GM18499 (cell line): ENCODE measurements around the gene DZANK1.
A peak's percentile ranks its signal among the peaks of the same experiment; 100 is the strongest.
"Not testable (repeated sequence)": the region's sequence is repeated elsewhere in the genome, so short reads cannot be mapped to it uniquely, and the experiment has no call there.

Experiments used
- ATAC-seq: cut with Tn5 transposase; IDR thresholded peaks from one replicate; pipeline ENCODE4 v1.9.1; 2021; ENCODE audit warnings: moderate number of reproducible peaks; ENCODE audit not compliant: insufficient read depth, unreplicated experiment

Gene DZANK1

DNA sequence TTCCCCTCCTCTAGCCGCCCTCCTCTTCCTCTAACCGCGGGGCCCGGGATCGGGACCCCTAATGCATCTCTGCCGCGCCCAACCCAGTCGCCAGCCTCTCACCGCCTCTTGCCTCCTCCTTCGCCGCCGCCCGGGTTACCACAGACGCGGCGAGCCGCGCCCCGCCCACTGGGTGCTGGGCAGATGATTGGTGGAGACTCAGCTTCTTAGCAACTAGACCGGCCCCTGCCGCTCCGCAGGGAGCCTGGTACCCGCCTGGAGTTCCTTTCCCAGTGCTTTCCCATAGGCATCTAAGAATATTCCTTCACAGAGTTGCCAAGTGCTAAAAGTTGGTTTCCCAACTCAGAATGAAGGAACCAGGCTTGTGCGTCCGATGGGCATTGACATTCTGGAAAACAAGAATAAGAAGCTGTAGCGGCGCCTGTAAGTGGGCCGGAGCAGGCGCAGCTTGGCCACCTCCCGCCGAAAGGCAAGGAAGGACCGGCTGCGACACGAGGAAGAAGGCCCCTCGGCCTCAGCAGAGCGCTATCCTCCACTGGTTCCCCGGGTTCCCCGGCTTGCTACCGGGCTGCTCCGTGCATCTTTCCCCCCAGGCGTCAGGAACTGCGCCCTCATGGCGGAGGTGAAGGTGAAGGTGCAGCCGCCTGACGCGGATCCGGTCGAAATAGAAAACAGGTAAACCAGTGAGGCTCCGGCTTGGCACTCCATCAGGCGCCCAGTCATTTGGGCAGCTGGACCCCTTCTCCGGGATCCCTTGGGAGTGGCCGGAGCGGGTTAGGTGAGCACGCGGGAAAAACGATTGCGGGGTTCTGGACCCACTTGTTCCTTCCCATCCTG lies at the start of gene DZANK1, which contains the start of gene POLR3F:
Gene DZANK1 (minus strand): TSS at position 137 of the 837 bp plus-strand sequence. CDS start 1,672 bp downstream, outside the sequence.
Gene POLR3F (plus strand): TSS at position 497 of the 837 bp plus-strand sequence. CDS start 117 bp downstream, at position 614.
- peak; percentile 91 for ATAC-seq

GRCh38 chr20:18515973-18516372 lies 49.1 kb upstream of the DZANK1 start:
- ATAC-seq: no peak

- no peak for ATAC-seq
These were observed 47.3 kb upstream of the DZANK1 start for GRCh38 chr20:18514127-18514526.

GRCh38 chr20:18513208-18513607 lies 46.4 kb upstream of the DZANK1 start:
- ATAC-seq: no peak

DNA sequence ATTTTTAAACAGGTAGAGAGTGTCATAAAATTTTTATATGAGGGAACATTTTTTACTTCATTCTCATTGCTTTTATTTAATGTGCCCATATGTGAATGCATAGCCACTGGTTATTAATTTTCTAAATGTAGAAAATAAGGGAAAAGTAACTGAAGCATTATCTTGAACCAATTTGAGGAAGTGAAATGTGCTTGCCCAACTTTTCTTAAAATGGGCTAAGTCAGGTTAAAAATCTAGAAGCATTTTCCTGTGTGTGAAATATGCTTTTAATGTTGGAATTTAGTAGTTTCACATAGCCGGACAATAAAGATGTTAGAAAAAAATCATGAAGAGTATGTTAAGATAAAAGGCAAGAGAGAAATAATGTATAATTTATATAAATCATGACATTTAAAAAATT lies 44.7 kb upstream of the DZANK1 start:
- no peak for ATAC-seq

DNA sequence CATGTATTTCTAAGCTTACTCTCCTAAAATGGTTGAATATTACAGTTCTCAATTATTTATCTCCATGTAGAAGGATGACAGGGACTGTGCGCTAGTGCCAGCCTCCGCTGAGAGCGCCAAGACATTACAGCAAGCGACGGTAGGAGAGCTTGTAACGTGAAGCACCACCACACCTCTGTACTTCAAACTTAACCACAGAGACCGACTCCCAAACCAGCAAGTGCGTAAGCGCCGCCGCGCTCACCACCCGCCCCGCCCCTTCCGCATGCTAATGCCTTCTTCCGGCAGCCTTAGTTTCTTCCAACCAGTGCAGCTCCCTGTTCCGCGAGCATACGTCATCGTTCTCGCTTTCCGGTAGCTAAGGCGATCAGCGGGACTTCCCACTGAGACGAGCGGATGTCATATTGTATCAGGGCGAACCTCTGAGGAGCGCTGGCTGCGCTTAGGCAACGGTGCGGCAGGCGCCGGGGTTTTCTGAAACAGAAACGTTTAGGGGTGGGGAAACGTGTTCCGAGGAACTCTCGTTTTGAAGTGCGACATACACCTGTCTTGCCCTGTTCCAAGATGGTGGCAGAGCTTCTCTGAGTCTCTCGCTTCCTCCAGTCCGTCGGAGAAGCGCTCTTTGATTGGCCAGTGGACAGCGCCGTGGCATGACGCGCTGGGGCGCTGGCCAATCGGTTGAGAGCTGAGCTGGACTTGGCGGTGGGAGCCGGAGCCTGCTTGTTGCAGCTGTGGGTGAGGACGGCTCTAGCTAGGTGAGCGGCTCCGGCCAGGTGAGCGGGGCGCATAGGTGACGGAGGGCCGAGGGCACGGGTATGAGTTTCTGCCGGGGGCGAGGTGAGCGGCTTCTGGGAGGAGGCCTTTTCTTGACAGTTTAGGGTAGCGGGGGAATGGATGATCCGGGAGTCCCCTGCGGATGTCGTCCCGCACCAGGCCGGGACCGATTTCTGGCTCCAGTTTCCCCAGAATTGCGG lies 40.7 kb upstream of the DZANK1 start, which contains the start of gene SEC23B:
Gene SEC23B (plus strand): TSS at position 723 of the 974 bp plus-strand sequence. CDS start 2,896 bp downstream, outside the sequence.
- ATAC-seq: peak; percentile 91

DNA sequence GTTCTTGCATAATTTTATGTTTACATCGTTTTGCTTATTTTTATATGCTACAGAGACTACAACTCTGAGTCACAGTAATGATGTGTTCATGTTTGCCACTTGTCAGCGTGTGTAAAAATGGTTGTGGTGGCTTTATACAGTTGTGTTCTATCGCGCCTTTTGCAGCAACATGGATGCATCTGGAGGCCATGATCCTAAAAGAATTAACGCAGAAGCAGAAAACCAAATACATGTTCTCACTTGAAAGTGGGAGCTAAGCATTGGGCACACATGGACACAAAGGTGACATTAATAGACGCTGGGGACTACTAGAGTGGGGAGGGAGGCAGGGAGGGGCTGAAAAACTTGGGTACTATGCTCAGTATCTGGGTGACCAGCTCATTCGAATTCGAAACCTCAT lies 39.9 kb upstream of the DZANK1 start:
- ATAC-seq: no peak

DNA sequence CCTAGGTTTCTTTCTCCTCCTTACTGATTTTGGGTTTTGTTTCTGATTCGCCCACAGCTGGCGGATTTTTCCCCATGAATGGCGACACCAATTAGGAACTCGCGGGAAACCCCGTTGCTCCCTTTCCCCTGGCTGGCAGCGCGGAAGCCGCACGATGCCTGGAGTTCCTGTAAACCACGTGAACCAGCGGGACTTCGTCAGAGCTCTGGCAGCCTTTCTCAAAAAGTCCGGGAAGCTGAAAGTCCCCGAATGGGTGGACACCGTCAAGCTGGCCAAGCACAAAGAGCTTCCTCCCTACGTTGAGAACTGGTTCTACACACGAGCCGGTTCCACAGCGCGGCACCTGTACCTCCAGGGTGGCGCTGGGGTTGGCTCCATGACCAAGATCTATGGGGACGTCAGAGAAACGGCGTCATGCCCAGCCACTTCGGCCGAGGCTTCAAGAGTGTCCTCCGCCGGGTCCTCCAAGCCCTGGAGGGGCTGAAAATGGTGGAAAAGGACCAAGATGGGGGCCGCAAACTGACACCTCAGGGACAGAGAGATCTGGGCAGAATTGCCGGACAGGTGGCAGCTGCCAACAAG lies 37.7 kb upstream of the DZANK1 start:
- no peak for ATAC-seq

DNA sequence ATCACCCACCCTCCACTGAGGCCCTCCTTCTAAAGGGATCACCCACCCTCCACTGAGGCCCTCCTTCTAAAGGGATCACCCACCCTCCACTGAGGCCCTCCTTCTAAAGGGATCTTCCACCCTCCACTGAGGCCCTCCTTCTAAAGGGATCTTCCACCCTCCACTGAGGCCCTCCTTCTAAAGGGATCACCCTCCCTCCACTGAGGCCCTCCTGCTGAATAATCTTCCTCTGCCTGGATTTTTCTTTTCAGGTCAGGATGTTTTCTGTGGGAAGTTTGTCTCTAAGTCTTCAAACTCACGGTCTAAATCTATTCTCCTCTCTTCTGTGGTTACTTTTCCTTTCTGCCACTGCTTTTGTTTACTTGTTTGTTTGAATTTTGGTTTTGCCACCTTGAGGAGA lies 34.8 kb upstream of the DZANK1 start:
- ATAC-seq: not testable (repeated sequence)

GRCh38 chr20:18497603-18498002 lies 30.8 kb upstream of the DZANK1 start:
- ATAC-seq: no peak

DNA sequence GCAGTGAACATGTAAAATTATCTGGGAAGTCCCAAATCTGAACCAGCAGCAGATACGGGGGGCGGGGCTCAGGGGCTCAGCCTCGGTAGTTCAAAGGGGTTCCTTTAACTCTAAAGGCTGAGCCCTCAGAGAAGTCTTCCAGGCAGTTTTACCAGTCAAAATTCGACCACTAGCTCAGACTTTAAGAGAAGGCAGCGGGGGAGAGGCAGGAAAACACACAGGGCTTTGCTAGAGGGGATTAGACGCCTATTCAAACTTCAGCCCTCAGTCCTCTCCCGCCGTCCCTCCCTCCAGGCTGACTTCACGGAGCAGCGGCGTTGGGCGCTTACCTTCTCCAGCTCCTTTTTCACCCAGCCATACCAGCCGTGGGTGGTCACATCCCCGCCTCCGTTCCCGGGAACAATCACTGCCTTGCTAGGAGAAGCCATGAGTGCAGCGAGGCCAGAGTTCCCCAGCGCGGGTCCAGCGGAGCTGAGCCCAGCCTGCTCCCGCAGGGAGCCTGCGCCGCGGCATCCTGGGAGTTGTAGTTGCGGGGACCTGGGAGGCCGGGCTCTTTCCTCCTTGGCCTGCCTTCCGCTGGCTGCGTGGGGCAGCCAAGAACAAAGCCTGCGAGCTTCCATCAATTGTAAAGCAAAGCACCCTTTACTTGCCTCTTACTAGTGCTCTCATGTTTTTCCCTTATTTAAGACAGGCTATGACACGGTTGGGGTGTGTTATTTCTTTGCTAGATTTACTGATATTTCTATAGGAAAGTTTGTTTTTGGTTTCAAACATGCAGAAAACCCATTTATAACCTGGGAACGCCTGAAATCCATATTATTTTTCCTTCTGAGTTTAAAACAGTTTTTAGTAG lies 30.1 kb upstream of the DZANK1 start, which contains the start of gene RBBP9:
Gene RBBP9 (minus strand): TSS at position 486 of the 853 bp plus-strand sequence. CDS start 58 bp downstream, at position 428.
- peak; percentile 88 for ATAC-seq

DNA sequence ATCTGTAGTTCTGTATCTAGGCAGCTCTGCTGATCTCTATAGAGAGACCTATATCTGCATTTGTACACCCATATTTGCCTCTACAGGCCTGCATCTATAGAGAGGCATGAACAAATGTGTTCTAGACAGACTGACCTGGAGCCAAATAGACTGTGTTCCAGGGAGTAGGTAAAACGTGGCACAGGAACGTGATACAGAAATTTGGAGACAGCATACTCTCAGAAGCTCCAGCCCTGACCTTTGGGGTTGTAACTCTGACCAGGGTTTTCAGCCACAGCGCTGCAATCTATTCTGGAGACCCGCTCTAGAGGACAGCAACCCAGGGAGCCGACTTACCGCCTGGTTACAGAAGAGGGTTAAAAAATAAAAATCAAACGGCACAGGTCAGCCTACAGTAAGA lies 29.2 kb upstream of the DZANK1 start:
- ATAC-seq: no peak

DNA sequence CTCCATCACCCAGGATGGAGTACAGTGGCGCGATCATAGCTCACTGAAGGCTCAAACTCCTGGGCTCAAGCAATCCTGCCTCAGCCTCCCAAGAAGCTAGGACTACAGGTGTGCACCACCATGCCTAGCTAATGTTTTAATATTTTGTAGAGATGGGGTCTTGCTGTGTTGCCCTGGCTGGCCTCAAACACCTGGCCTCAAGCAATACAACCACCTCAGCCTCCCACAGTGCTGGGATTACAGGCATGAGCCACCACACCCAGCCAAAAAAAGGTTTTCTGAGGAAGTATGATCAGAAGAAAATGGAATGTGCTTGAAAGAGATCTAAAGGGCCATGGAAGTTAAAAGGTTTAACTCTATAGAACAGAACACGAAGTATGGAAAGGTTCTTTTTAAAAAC lies 21.5 kb upstream of the DZANK1 start:
- no peak for ATAC-seq

- no peak for ATAC-seq
These were observed 14.8 kb upstream of the DZANK1 start for GRCh38 chr20:18481596-18481995.

- ATAC-seq: no peak
These were observed 11.0 kb upstream of the DZANK1 start for GRCh38 chr20:18477821-18478220.

GRCh38 chr20:18477218-18477617 lies 10.4 kb upstream of the DZANK1 start:
- no peak for ATAC-seq

GRCh38 chr20:18466574-18466893 lies 296 bp downstream of the DZANK1 start:
- ATAC-seq: no peak

GRCh38 chr20:18465536-18466200 lies 1.2 kb downstream of the DZANK1 start:
- no peak for ATAC-seq

- no peak for ATAC-seq
These were observed 10.2 kb downstream of the DZANK1 start for GRCh38 chr20:18456600-18456999.
